GM19438 (cell line): ENCODE results near the gene SLC5A8.
"Not testable (repeated sequence)": the region's sequence is repeated elsewhere in the genome, so short reads cannot be mapped to it uniquely, and the experiment has no call there.

Experiments used
- ATAC-seq: cut with Tn5 transposase; IDR thresholded peaks from one replicate; pipeline ENCODE4 v1.9.1; 2021; ENCODE audit warnings: low read depth; ENCODE audit not compliant: unreplicated experiment

SLC5A8 gene

DNA sequence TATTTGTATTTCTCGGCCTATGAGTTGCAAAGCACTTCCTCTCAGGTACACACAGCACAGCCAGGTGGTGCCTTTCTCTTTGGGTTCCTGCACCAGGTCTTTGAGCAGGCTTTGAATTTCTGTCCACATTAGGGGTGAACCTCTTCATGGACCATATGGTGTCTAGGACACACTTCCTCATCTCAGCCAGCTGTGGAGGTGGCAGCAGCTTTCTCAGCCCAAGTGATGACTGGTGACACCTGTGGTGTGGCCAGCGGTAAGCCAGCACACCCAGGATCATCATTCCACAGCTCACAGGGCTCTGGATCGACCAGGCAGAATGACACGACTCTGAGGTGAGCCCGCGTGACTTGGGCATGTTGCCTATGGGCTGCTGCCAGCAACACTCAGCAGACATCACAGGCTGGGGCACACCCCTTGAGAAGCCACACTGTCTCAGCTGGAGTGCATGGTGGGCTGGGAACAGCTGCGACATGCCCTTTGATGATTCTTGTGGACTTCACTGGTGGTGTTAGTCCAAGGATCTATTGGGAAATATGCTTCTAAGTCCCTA lies 36.8 kb downstream of the SLC5A8 start:
- no peak for ATAC-seq

DNA sequence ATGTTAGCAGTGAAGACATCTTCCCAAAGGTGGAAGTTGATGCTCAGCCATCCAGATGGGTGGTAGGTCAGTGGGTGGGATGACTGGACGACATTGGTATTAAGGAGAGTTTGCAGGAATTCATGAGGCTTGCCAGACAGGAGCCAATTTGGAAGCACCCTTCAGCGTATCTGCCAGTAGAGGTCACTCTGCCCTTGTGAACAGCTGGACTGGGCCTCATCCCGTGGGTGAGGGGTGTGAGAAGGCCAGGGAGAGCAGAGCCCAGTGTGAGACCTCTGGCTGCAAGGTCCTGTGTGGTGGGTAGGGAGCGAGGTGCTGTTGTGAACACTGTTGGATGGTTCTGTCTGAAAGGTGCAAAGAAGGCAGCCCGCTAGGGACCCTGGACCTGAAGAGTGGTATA lies 37.7 kb downstream of the SLC5A8 start:
- ATAC-seq, result no peak

DNA sequence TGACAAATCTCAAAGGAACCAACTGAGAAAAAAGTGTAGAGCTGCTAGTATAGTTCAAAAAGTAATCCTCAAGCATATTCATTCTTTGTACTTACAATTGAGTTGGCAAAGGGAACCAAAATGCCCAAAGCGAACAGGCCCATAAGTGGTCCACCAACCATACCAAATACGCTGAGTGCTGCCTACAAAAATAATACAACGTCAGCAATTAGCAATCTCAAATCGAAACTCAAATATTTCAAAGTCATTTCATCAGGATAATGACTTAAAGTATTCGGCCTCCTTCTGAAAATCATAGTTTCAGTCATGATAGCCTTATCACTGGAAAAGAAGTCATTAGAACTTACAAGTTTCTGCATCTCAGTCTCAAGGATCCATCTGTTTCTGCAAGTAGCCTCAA lies 42.0 kb downstream of the SLC5A8 start:
- no peak for ATAC-seq

DNA sequence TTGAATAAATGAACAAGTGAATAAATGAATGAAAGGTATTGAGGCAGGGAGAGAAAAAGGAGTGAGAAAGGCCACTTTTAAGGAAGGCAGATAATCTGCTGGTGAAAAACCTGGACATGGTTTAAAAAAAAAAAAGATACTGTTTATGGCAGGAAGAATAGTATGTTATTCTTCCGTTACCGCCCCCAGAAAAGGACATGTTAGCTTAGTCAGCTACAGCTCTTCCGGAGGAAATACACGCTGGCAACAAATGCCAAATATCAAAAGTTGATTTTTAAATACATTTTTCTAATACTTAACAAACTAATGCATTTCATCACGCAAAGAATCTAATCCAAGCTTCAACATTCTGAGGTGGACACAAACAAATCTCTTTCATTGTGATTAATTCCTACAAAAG lies 43.2 kb downstream of the SLC5A8 start:
- ATAC-seq, result no peak

DNA sequence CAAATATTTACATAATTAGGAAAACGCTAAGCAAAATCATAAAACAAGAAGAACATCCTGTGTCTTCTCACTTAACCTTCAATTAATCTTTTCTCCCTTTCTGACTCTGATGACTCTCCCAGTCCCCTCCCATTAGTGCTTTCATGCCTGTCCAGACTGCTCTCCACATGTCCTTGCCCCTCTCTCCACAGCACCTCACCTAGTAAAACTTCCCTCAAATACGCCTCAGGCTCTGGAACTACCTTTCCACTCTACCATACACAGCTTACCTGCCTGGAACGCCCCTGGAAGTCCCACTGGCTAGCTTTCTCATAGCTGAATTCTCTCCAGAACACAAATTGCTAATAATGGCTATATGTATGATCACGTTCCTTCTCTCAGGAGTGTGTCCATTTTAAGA lies 44.7 kb downstream of the SLC5A8 start:
- no peak for ATAC-seq

DNA sequence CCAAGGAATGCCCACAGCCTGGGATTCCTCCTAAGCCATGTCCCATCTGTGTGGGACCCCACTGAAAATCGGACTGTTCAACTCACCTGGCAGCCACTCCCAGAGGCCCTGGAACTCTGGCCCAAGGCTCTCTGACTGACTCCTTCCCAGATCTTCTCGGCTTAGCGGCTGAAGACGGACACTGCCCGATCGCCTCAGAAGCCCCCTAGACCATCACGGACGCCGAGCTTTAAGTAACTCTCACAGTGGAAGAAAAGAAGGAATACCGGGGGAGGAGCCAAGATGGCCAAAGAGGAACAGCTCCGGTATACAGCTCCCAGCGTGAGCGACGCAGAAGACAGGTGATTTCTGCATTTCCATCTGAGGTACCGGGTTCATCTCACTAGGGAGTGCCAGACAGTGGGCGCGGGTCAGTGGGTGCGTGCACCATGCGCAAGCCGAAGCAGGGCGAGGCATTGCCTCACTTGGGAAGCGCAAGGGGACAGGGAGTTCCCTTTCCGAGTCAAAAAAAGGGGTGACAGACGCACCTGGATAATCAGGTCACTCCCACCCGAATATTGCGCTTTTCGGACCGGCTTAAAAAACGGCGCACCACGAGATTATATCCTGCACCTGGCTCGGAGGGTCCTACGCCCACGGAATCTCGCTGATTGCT lies 64.1 kb downstream of the SLC5A8 start:
- ATAC-seq, result not testable (repeated sequence)

DNA sequence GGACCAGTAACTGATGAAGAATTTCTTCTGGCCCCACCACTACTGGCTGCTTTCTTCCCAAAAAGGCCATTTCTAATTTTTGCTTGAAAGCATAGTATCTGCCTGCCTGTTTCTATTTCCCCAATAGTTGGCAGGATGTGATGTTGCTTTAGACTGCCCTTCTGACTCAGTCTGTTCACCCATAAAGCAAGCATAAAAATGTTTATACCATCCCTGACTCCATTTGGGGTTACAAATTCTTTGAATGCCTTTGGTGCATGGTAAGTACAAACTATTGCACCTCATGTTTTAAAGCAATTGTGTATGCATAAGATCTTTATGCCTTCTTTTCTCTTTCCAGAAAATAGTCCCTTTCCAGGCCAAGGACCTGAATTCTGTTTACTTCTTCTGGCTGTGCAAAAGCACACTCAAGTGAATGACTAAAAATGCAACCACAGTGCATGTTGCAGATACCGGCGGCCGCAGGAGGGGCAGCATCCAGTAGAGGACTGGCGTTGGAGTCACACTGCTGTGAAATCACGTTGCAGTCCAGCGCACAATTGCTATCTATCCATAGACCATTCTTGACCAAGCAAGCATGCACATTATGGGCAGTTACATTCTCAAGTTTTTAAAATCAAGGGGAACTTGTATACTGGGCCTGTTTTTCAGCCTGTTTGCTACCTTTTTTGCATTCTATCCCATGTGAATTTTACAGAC lies 82.4 kb downstream of the SLC5A8 start:
- ATAC-seq, result no peak

DNA sequence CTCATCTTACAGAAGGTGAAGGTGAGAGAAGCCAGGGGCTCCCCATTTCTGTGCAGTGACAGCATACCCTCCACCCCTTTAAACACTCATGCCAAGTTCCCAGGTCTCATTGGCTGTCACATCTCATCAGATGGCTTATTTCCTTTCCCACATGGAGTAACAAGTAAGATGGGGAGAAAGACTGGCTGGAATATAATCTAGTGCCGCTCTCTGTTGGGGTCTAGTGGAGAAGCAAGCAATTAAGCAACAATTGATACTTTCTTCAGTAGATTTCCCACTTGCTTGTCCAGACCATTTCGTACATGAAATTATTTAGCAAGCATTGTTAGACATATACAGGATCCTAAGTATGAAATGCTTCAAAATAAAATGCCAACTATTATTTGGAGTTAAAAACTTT lies 92.2 kb downstream of the SLC5A8 start:
- no peak for ATAC-seq

DNA sequence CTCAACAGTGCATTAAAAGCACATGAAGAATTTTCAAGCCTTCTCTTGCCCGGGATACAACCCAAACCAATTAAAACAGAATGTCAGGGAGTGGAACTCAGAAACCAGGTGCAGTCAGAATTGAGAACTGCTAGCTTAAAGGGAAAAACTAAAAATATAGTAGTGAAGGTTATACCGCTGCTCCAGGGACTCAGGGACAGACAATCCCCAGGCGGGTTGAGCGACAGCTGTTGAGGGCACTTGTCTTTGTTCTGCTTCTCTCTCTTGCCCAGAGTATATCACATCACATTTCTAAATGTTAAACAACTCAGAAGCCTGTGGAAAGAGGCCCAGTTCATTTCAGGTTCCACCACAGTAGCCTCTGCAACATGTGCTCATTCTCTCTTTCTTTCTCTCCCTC lies 93.1 kb downstream of the SLC5A8 start:
- ATAC-seq, result no peak

DNA sequence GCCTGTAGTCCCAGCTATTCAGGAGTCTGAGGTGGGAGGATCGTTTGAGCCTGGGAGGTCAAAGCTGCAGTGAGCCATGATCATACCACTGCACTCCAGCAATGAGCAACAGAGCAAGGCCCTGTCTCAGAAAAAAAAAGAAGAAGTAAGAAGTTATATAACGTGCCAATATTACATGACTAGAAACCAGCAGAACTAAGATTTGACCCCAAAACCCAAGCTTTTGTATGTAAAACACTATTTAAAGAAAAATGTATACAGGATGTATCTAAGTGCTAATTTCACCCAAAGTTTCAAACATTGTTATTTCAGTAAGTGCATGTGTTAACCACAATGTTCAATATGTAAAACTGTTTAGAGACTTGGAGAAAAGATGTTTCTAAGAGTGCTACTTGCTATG lies 94.7 kb downstream of the SLC5A8 start:
- ATAC-seq, result no peak

DNA sequence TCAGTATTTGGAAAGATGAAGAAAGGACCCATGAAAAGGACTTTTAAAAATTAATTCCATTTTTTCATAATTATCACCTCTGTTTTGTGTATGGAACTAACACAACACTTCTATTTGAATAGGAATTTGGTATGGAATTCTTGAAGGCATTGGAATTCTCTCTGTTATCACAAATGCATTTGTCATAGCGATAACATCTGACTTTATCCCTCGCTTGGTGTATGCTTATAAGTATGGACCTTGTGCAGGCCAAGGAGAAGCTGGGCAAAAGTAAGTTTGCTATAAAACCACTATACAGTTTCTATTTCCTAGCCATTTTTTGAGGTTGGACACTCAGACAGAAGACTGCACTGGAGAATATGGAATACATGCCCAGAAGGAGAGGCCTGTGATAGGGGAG lies 98.6 kb downstream of the SLC5A8 start:
- no peak for ATAC-seq

DNA sequence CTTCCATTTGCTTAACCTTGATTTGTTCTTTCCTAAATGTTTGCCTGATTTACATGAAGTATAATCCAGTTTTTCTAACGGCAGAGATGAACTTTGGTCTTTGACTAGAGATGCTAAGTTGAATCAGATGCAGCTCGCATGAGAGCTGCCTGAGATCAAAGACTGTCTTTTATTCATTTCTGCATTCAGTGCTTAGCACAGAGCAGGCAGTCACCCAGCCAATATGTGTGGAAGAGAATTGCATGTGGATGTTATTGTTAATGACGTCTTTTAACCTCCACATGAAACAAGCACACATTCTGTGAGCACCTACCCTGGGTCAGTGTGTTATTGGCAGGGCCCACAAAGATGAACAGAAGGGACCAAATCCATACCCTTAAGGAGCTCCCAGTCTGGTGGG lies 99.2 kb downstream of the SLC5A8 start:
- ATAC-seq, result no peak

DNA sequence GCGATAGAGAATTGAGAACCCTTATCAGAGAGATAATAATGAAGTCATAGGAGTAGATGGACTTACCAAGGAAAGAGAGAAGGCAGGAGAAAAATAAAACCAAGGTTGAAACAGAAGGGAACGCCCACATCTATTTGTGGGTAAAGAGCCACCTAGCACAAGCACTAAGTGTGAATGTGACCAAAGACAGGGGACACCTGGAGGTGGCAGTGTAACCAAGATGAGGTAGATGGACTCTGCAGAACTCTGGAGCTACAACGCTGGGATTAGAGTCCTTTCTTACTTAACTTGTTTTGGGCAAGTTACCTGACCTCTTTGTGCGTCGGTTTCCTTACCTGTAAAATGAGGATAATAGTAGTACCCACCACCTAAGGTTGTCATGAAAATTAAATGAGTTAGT lies 101.9 kb downstream of the SLC5A8 start:
- ATAC-seq, result no peak

DNA sequence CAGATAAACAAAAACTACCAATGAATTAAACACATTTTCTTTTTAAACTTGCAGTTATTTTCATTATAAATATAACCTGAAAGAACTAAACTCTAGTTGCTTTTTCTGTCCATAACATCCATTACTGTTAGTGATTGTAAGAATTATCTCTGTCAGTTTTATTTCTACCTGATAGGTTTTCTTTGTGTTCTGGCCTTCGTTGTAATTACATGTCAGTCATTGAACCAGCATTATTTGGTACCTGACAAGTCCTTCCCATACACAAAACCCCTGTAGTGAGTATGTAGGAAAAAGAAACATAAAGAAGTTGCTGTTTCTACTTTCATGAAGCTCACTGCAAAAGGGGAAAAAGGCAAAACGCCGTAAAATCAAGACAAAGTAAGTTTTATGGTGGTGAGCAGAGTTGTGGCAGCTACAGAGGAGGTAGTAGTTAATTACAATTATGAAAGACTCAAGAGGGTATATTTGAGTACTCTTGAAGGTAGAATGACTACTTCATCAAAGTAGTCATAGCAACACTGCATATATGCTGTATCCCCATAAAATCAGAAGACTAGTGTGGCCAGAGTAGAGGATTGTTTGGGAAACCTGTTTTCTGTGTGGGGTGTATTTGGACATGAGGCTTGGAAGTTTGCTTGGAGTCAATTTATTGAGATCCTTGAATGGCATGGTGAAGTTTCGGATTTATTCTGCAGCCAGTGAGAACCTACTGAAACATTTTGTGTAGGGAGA lies 102.8 kb downstream of the SLC5A8 start:
- no peak for ATAC-seq
